ENCODE results near the gene GDPD4.

GDPD4 gene

DNA sequence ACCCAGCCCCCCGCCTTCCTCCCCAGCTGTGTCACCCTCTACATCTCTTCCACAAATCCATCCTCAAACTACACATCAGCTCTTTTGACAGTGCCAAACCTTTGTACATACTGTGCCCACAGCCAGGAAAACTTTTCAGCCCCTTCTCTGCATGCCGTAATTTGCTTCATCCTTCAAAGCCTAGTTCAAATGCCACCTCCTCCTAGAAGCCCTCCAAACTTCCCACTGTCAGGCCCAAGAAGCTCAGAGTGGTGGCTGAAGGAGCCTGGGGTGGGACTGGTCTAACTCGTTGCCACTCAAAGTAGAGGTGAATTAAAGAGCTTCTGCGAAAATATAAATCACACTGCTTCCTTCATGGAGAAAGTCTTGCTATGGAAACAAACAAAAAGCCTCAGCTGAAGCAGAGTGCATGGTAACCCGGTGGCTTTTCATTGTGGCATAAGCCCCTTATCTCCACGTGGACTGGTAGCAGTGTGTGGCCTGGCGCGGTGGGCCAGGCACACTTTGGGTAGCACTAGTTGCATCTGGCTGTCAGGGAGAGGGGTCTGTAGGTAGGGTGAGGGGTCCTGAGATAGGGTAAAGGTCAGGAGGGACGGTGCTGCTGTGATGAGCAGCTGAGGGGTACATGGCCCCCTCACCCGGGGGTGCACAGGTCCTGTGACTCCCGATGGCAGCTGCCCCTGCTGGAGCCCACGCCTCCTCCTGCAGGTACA lies 96.6 kb downstream of the GDPD4 start:
- no peak for DNase-seq (ENCODE audit: low read depth)

DNA sequence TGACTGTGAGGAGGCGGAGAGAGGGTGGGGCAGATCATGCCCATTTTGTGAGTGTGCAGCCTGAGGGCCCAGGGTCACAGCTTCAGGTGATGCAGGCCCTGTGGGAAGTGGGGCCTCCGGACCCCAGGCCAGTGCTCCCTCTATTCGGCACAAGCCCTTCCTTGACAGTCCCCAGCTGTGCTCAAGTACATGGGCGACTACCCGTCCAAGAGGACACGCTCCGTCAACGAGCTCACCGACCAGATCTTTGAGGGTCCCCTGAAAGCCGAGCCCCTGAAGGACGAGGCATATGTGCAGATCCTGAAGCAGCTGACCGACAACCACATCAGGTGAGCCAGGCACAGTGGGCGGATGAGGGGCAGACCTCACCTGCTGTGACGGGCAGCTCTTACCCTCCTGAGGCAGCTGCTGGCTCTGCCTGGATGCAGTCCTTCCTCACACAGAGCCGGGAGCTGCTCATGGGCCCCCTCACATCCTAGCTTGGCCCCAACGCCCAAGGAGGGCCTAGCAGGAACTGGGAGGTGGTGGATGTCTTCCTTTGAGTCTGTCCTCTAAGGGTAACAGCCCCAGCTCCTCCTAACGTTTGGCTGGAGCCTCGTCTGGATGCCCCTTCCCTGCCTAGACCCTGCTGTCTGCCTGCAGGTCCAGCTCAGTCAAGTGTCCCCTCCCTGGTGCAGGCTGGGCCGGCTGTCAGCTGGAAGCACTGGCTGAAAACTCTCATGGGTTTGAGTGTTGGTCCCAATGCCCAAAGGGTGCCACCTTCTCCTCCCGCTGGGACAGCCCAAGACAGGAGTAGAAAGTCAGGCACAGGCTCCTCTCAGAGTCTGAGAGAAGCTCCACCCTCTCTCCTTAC lies 97.4 kb downstream of the GDPD4 start:
- no peak for DNase-seq (ENCODE audit: low read depth)

DNA sequence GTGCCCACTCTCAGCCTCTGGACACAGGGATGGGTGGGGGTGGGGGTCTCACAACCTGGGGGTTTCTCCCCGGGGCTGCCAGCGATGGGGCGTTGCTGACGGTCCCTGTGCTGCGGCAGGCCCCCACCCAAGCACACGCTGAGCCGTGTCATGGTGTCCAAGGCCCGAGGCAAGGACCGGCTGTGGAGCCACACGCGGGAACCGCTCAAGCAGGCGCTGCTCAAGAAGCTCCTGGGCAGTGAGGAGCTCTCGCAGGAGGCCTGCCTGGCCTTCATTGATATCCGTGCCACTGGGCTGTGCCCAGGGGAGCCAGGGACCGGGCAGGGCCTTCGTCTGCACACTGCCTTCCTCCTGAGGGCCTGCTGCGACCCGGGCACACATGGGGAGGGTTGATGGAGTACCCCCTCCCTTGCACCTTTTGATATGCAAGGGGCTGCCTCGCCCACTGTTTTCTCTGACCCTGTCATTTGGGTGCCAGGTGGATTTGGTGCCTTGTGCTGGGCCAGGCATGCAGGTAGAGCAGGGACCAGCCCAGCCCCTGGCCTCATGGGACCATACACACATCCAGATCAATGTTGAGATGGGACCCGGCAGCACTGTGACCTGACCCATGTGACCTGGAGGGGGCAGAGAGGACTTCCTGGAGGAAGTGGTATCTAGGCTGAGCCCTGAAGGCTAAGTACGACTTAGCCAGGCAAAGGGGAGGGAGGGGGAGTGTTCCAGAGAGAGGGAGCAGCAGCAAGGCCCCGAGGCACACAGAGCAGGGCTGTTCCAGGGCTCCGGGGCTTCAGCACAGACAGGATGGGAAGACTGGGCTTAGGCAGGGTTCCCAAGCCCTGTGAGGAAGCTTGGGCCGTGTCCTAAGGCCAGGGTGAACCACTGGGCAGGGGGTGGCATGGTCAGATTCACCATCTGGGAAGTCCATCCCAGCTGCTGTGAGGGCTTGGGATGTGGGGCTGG lies 98.3 kb downstream of the GDPD4 start:
- no peak for DNase-seq (ENCODE audit: low read depth)

DNA sequence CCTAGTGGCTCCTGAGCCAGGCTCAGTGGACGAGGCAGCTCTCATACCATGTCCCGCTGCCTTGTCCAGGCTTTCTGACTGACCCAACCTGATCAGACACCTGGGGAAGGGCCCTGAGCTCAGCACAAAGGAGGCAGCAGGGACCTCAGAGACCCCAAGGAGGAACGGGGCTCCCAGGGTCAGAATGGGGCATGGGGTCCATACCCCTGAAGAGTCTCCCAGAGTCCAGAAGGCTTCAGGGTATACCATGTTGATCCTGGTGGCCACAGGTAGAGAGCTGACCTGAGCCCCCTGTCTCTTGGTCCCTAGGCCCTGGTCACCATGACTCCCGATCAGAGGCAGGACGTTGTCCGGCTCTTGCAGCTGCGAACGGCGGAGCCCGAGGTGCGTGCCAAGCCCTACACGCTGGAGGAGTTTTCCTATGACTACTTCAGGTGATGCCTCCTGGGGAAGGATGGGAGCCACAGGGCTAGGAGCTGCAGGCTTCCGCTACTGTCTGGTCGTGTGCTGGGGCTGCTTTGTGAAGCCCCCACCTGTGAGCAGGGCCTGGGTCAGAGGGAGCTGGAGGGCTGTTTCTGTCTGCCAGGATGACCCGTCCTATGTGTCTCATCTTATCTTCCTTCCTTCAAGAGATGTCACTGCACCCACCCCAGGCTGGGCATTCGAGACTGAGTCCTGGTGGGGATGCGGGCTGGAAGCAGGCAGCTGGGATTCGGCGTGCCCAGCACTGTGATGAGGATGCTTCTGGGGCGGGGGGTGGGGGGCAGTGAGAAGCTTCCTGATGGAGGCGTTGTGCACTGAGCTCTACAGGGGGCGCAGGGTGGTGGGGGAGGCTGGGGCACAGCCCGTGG lies 99.3 kb downstream of the GDPD4 start:
- DNase-seq (ENCODE audit: low read depth), result no peak

DNA sequence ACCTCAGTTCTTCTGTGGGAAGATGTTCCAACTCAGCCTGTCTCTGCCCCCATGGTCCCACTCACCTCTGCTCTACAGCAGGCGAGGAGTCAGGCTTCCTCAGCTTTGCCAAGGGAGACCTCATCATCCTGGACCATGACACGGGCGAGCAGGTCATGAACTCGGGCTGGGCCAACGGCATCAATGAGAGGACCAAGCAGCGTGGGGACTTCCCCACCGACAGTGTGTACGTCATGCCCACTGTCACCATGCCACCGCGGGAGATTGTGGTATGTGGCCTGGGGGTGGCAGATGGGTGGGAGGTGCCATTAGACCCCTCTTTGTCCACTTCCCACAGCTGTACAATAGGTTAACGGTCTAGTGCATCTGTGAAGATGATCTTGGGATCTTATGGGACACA lies 100.1 kb downstream of the GDPD4 start:
- no peak for DNase-seq (ENCODE audit: low read depth)

DNA sequence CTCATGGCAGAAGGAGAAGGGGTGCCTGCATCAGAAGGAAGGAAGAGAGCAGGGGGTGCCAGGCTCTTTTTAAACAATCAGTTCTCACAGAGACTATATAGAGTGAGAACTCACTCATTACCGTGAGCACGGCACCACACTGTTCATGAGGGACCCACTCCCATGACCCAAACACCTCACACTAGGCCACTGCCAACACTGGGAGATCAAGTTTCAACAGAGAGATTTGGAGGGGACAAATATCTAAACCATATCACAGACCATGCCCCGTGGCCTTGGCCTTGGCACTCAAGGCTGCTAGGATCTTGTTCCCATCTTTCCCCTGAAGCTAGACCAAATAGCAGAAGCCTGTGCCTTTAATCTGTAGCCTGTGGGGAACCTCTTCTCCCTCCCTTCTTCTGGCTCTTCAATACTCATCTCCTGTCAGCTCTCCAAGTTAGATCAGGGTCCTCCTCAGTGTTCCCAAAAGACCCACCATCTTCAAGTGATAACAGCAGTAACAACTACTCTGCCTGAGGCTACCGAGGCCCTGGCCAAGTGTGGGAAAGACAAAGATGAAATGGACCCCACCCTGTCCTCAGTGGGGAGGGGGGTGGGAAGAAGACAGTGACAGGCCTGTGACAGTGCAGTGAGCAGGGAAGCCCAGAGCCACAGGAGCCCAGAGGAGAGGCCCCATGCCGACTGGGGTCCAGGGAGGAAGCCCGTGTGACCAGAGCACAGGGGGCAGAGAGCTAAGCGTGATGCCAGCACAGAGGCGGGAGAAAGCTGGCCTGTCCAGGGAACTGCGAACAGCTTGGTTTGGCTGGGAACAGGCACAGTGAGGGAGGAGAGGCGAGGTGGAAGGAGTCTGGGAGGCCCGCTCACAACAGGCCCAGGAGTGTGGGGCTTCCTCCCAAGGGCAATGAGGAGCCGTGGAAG lies 100.9 kb downstream of the GDPD4 start:
- DNase-seq (ENCODE audit: low read depth), result no peak

DNA sequence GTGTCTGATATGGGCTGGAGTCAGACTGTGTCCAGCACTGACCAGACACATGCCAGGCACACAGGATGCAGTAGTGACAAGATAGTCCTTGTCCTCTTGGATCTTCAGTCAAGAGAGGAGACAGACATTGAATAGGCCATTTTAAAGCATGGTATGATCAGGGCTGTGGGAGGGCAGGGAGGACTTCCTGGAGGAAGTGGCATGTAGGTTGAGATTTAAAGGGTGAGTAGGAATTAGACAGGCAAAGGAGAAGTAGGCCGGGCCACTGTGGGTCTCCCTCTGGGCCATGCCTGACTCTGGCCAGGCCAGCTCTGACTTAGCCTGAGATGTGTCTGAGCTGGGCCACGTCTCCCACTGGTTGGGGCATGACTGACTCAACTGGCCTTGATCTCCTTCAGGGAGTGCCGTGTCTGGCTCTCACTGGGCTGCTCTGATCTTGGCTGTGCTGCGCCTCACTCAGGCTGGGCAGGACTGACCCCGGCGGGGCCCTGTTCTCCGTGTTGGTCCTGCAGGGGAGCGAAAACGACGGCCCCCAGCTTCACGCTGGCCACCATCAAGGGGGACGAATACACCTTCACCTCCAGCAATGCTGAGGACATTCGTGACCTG lies 102.2 kb downstream of the GDPD4 start:
- DNase-seq (ENCODE audit: low read depth), result no peak

DNA sequence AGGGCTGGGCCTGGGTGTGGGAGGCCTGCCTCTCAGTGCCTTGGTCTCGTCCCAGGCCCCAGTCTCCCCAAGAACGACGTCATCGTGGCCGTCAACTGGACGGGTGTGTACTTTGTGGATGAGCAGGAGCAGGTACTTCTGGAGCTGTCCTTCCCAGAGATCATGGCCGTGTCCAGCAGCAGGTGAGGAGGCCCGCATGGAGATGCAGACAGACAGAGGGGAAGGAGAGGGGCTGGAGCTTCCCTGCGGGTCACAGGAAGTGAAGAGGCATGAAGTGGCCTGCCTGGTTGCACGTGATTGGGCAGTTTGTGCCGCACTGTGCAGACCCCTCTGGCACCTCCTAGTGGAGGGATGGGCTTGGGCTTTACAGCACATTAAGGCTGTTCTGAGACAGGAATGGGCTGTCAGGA lies 103.0 kb downstream of the GDPD4 start:
- DNase-seq (ENCODE audit: low read depth), result no peak

DNA sequence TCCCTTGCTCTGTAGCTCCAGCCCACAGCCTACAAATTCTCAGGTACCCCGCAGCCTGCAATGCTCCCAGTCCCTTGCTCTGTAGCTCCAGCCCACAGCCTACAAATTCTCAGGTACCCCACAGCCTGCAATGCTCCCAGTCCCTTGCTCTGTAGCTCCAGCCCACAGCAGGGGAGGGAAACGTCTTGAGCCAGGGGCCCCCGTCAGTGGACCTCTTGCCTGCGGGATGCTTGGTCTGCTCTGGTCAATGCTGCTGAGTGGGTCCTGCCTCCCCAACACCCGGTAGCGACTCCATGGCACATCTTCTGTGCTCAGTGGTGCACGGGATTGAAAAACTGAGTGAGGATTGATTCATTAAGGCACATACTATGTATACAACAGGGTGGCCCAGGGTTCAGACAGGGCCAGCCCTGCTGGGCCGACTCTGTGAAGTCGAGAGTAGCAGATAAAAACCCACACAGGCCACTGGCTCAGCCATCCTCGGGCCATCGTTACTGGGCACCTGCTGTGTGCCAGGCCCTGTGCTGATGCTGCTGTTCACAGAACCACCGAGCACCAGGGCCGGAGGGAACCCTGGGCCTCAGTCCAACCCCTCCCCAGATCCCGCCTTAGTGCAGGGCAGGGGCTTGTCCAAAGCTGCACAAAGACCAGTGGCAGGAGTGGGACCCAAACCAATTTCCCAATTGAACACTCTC lies 103.7 kb downstream of the GDPD4 start:
- DNase-seq (ENCODE audit: low read depth), result no peak

DNA sequence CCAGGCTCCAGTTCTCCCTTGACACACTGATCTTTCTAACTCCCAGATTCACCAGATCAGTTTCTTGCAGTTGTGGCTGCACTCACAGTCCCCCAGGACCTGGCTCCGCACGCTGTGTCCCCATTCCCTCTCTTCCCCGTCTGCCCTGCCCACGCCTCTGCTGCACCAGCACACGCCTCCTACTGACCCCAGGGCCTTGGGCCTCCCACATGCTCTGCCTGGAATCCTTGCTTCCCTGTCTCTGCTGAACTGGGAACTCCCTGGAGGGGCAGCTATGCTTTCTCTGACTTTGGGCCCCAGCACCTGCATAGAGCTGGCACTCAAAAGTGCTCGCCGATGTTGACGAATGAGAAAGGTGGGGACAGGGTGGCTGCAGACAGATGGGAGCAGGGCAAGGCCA lies 104.5 kb downstream of the GDPD4 start:
- no peak for DNase-seq (ENCODE audit: low read depth)

DNA sequence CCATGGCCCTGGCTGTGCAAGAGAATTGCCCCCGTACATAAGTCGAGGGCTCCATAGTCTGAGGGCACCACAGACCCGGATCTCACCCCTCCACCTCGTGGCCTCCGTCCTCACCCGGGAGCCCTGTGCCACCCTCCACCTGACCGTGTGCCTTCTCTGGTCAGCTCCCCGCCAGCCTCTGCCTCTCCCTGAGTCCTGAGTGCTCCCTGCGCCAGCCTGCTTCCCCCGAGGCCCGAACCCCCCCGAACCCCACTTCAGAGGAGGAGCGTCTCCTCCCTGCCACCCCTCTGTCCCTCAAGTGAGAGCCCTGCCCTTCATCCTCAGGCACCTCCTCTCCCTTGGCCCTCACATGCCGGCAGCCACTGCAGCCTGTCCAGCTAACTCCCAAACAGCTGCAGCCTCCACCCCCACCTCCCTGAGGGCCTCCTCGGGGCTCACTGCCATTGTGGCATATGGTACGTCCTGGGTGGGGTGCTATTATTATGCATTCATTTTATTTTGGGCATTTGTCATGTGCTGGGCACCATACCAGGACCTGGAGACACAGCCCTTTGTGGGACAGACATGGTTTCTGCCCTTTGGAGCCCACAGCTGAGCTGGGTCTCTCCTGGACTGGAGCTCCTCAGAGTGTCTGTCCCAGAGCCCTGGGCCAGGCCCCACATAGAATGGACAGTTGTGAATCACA lies 106.3 kb downstream of the GDPD4 start:
- DNase-seq (ENCODE audit: low read depth), result no peak

DNA sequence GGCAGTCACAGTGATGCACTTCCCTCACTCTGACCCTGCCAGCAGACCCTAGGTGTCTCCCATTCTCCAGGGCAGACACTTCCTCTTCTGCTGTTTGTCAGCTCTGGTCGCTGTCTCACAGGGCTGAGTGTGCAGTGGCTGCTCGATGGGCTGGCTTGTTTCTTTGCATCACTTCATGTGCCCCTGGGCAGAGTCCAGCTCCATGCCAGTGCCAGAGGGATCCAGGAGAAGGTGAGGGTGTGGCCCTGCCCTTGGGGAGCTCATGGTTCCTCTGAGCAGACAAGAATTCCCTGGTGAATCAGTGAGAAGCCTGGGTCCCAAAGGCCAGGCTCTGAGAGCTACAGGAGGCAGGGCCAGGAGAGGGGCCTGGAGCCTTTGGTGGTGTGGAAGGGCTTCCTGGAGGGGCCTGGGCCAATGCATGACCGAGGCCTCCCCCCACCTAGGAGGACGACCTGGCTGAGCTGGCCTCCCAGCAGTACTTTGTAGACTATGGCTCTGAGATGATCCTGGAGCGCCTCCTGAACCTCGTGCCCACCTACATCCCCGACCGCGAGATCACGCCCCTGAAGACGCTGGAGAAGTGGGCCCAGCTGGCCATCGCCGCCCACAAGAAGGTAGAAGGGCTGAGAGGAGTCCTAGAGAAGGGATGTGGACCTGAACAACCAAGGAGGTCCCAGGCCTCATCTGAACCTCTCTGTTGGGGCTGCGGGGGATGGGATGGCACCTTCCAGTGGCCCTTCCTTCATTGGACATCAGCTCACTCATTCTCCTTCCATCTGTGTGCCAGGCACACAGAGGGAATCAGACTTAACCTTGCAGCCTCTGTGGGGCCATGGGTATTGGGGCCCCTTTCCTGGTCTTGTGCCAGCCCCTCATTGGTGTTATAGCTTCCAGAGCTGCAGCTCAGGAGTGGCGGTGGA lies 107.3 kb downstream of the GDPD4 start:
- DNase-seq (ENCODE audit: low read depth), result no peak

DNA sequence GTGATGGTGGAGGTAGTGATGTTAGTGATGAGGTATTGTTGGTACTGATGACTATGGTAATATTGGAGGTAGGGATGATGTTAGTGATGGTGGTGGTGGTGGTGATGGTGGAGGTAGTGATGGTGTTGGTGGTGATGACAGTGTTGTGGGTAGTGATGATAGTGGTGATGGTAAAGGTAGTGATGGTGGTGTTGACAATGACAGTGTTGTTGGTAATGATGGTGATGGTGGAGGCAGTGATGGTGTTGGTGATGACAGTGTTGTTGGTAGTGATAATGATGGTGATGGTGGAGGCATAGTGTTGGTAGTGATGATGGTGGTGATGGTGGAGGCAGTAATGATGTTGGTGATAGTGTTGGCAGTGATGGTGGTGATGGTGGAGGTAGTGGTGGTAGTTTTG lies 108.3 kb downstream of the GDPD4 start:
- no peak for DNase-seq (ENCODE audit: low read depth)

DNA sequence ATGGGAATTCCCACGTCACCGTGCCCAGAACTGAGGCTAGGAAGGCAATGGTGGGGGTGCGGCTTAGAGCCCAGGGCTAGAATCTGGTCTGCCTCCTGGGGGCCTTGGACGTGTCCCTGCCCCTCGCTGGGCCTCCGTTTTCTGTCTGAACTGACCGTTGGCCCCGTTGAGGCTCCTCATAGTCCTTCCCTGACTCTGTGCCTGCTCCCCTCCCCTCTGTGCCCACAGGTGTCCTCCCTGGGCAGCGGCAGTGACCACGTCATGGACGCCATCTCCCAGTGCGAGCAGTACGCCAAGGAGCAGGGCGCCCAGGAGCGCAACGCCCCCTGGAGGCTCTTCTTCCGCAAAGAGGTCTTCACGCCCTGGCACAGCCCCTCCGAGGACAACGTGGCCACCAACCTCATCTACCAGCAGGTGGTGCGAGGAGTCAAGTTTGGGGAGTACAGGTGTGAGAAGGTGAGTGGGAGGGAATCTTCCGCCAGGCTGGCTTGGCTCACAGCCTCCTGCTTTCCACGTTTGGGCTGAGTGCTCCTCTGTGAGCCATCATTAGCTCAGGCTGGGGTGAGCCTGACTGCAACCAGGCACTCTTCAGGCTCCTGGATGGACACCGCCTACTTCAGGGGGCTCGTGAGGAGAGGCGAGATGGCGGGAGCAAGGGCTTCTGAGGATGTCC lies 109.5 kb downstream of the GDPD4 start:
- DNase-seq (ENCODE audit: low read depth), result peak; percentile 46

DNA sequence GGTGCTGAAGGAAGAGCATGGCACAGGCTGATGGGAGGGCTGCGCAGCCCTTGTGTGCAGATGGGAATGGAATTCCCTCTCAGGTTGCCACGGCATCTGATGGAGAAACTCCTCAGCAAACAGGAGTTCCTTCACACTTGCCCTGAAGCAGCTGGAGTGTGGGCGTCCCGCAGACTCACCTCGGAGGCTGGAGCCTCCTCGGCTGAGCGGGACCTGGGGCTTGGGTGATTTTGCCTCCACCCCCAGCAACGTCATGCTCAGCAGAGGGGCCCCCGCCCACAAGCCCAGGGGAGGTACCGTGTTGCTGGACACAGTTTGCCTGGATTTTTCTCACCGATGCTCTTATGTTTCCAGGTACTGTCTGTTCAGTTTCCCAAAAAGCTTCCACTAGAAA lies 110.1 kb downstream of the GDPD4 start:
- no peak for DNase-seq (ENCODE audit: low read depth)

DNA sequence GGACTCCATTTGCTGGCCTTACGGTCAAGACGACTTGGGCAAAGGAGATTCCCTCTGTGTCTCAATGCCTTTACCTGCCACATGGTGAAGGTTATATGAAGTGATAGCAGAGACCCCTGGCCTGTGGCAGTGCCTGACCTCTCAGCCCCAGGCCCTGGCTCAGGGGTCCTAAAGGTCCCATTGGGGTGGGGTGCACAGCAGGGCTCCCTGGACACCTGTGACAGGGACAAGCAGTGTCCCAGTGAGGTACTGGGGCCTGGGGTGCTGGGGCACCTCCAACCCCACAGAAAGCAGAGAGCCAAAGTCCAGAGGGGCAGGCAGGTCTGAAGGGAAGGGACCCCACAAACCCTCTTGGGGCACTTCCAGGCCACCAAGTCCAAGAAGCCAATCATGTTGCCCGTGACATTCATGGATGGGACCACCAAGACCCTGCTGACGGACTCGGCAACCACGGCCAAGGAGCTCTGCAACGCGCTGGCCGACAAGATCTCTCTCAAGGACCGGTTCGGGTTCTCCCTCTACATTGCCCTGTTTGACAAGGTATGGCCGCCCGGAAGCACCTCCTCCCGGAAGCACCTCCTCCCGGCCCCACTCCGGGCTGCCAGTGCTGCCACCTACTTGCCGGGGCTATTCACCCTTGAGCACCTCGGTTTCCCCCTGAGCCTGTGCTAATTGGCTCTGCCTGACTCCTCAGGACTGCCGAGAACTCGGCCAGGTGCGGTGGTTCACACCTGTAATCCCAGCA lies 111.0 kb downstream of the GDPD4 start:
- DNase-seq (ENCODE audit: low read depth), result no peak

Data from HS-27A (cell line).